NCI-H526 (cell line): ENCODE measurements around the gene HAUS5.
A peak's percentile ranks its signal among the peaks of the same experiment; 100 is the strongest.

Experiments used
- DNase-seq, 2 experiments: peaks; one replicate each; lab custom pipeline; 2025; lab: John Stamatoyannopoulos, UW

HAUS5 gene

GRCh38 chr19:35673121-35673804, 60.7 kb downstream of the HAUS5 start:
- peak; percentile 72 to 88 for DNase-seq
